BLaER1 (cell line): ENCODE measurements around the gene SPSB4.
"Not testable (repeated sequence)": the region's sequence is repeated elsewhere in the genome, so short reads cannot be mapped to it uniquely, and the experiment has no call there.

Source experiments
- H3K27ac ChIP-seq: shearing (Covaris generic); formaldehyde crosslinking; 2 replicates; pipeline ENCODE4 v1.8.1; 2022
- H3K27me3 ChIP-seq: shearing (Covaris generic); formaldehyde crosslinking; 2 replicates; pipeline ENCODE4 v1.8.1; 2022
- H3K36me3 ChIP-seq: shearing (Covaris generic); formaldehyde crosslinking; 2 replicates; pipeline ENCODE4 v1.8.1; 2022
- H3K4me1 ChIP-seq: shearing (Covaris generic); formaldehyde crosslinking; 2 replicates; pipeline ENCODE4 v1.8.1; 2022
- H3K4me2 ChIP-seq: shearing (Covaris generic); formaldehyde crosslinking; 2 replicates; pipeline ENCODE4 v1.8.1; 2022
- H3K4me3 ChIP-seq: shearing (Covaris generic); formaldehyde crosslinking; 2 replicates; pipeline ENCODE4 v1.8.1; 2022
- H3K9ac ChIP-seq: shearing (Covaris generic); formaldehyde crosslinking; 2 replicates; pipeline ENCODE4 v1.8.1; 2022
- H3K9me3 ChIP-seq: shearing (Covaris generic); formaldehyde crosslinking; 2 replicates; pipeline ENCODE4 v1.8.1; 2022
- H4K20me1 ChIP-seq: shearing (Covaris generic); formaldehyde crosslinking; 2 replicates; pipeline ENCODE4 v1.8.1; 2022
- Cebpa-rat ChIP-seq: shearing (Covaris generic); IDR thresholded peaks from 2 replicates; pipeline ENCODE4 v1.8.1; 2022

The SPSB4 gene

DNA sequence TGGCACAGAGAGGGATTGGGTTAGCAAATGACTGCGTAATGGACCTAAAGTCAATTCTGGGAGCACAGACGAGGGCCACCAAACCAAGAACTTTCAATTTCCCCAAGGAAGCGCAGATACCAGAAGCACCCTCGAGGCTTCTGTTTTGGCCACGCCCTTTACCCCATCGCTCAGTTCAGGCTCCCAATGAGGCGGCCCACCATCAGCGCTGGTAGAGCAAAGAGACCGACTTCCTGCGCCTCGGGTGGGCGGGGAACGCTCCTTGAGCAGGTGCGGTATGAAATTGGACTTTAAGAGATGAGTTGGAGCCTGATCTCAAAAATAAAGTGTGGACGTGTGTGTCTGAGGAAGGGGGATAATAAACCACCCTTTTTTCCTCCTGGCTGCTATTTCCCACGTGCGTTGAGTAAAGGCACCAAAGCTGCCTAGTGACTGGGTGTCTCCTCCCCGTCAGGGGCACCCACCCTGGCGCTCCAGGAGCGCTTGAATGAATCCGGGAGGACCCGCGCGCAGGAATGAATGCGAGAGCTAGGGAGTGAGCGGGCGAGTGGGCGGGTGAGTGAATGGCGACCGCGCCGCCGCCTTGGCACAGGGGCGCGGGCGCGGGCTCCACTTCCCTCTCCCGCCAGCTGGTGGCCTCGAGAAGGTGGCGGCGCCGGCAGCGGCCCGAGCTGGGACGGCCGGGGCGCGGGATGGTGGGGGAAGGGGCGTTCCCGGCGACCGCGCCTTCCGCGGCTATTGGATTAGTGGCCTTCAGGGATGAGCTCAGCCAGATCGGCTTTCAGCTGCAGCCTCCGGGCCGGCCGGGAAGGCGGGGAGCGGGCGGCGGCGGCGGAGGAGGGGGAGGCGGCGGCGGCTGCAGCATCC lies at the start of gene SPSB4:
SPSB4 (plus strand) TSS at position 772 of the 867 bp plus-strand sequence. CDS start 14,758 bp downstream, outside the sequence.
- Histone ChIP-seq H3K4me3 (peak within 1 kb of the TSS; percentile 76), H3K4me2 (peak within 1 kb of the TSS; percentile 95), H3K27ac (no peak within 1 kb of the TSS), H3K27me3 (peaks cover 36% of the 10 kb centered on the region), H3K9me3 (no peaks in the 10 kb centered on the region), H3K36me3 (no peaks in the 10 kb centered on the region), H4K20me1 (no peaks in the 10 kb centered on the region), H3K9ac (peak within 1 kb of the TSS; percentile 65; the same call in 1 of the 2 replicates), H3K4me1 (peaks cover 20% of the 10 kb centered on the region)
- TF ChIP-seq Cebpa-rat = no peak

DNA sequence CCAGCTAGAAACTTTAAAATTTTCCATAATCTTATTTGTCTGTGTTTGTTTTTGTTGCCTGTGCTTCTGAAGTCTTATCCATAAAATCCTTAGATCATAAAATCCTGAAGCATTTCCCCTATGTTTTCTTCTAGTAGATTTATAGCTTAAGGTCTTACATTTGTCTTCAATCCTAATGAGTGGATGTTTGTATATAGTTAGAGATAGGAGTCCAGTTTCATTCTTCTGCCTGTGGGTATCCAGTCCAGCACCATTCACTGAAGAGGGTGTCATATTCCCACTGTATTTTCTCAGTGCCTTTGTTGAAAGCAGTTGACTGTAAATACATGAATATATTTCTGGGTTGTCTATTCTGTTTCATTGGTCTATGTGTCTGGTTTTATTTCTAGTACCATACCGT lies 44.8 kb upstream of the SPSB4 start:
- Histone ChIP-seq H3K36me3 (no peaks in the 10 kb centered on the region), H3K9ac (no peak overlapping the region), H3K27ac (no peak overlapping the region), H3K27me3 (no peaks in the 10 kb centered on the region), H3K9me3 (no peaks in the 10 kb centered on the region), H3K4me1 (no peaks in the 10 kb centered on the region), H3K4me3 (no peak overlapping the region), H3K4me2 (no peak overlapping the region), H4K20me1 (no peaks in the 10 kb centered on the region)
- no peak for TF ChIP-seq Cebpa-rat

DNA sequence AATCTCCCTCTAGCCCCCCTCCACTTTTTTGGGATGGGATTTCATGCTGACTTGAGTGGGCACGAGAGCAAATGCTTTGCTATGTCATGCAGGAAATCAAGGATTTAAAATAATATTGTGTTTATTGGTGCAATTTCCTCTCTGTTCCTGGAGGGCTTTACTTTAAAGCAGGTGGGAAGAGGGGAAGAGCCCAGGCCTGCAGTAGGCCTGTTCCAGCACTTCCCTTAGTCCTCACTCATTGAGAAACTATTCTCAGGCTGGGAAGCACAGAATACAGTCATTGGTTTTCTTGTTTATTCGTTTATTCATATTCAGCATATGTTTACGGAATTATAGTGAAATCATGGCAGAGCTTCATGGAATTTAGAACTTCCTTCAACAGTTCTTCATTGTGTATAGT lies 41.7 kb upstream of the SPSB4 start:
- no peaks in the 10 kb centered on the region for H4K20me1 ChIP-seq
- H3K9me3 ChIP-seq = no peaks in the 10 kb centered on the region
- no peak overlapping the region for H3K4me2 ChIP-seq
- H3K4me3 ChIP-seq = no peak overlapping the region
- no peak overlapping the region for H3K27ac ChIP-seq
- no peaks in the 10 kb centered on the region for H3K36me3 ChIP-seq
- H3K27me3 ChIP-seq = no peaks in the 10 kb centered on the region
- TF ChIP-seq Cebpa-rat = no peak
- no peaks in the 10 kb centered on the region for H3K4me1 ChIP-seq
- no peak overlapping the region for H3K9ac ChIP-seq

DNA sequence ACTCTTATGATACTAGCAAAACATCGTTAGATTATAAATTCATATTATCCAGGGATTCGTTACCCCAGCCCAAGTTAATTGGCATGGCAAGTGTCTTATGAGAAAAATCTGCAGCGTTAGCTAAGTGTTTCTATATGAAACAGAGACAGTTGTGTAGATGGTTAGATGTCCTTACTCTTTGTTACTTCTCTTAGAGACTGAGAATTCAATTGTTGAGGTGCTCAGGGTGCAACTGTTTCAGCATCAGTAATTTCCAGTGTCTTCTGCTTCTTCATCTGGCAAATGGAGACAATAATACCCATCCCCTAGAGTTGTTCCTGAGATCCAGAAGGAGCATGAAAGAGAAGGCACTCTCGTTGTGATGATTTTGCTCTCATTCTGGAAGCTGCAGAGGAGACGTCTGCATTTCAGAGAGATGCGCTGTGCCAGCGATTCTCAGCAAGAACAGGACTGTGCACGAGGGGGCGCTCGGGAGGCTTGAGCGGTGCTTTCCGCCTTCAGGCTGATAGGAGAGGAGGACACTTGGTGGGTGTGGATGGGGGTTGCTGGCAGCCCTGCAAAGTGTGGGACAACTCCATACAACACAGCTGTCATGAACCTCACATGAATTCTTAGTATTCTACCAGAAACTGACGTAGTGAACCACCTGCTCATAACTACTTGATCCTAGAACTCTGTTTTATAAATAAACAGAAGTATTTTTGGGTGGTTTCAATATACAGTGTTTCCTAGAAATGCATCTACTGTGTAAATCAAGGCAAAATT lies 39.7 kb upstream of the SPSB4 start:
- Histone ChIP-seq H3K36me3 (no peaks in the 10 kb centered on the region), H3K9ac (no peak overlapping the region), H4K20me1 (no peaks in the 10 kb centered on the region), H3K4me1 (no peaks in the 10 kb centered on the region), H3K4me2 (no peak overlapping the region), H3K27me3 (no peaks in the 10 kb centered on the region), H3K4me3 (no peak overlapping the region), H3K9me3 (no peaks in the 10 kb centered on the region), H3K27ac (no peak overlapping the region)
- TF ChIP-seq Cebpa-rat = no peak

DNA sequence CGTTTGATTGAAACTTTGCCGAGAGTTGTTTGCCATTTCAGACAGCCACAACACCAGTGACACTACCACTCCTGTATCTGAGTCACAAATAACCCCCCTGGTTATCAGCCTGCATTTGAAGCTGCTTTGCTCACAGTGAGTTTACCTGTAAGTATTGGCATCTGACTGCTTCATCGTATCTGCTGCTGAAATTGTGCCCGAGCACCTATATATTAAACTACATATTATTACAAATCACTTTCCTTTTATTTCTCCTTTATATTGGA lies 39.2 kb upstream of the SPSB4 start:
- Histone ChIP-seq H3K36me3 (no peaks in the 10 kb centered on the region), H3K4me3 (no peak overlapping the region), H3K9ac (no peak overlapping the region), H3K4me1 (no peaks in the 10 kb centered on the region), H3K9me3 (0 out of 2 replicates have a peak, but pooled peaks cover under 1% of the 10 kb centered on the region), H4K20me1 (no peaks in the 10 kb centered on the region), H3K4me2 (no peak overlapping the region), H3K27ac (no peak overlapping the region), H3K27me3 (no peaks in the 10 kb centered on the region)
- TF ChIP-seq Cebpa-rat = no peak

- Histone ChIP-seq H3K4me3 (no peak overlapping the region), H3K4me2 (no peak overlapping the region), H3K4me1 (no peaks in the 10 kb centered on the region), H3K27ac (no peak overlapping the region), H3K9ac (no peak overlapping the region), H3K36me3 (no peaks in the 10 kb centered on the region), H4K20me1 (no peaks in the 10 kb centered on the region), H3K9me3 (0 out of 2 replicates have a peak, but pooled peaks cover 5% of the 10 kb centered on the region), H3K27me3 (no peaks in the 10 kb centered on the region)
- no peak for TF ChIP-seq Cebpa-rat
Observed at GRCh38 chr3:141012571-141012970, 38.6 kb upstream of the SPSB4 start.

- H3K27me3 ChIP-seq = no peaks in the 10 kb centered on the region
- TF ChIP-seq Cebpa-rat = no peak
- H3K27ac ChIP-seq = no peak overlapping the region
- no peak overlapping the region for H3K4me2 ChIP-seq
- no peak overlapping the region for H3K4me3 ChIP-seq
- no peaks in the 10 kb centered on the region for H3K36me3 ChIP-seq
- H3K9me3 ChIP-seq = 0 out of 2 replicates have a peak, but pooled peaks cover 5% of the 10 kb centered on the region
- H3K4me1 ChIP-seq = peaks cover 5% of the 10 kb centered on the region; the same call in 1 of the 2 replicates
- H3K9ac ChIP-seq = no peak overlapping the region
- no peaks in the 10 kb centered on the region for H4K20me1 ChIP-seq
Observed at GRCh38 chr3:141015481-141015880, 35.7 kb upstream of the SPSB4 start.

- not testable (repeated sequence) for H3K4me1 ChIP-seq, H3K4me2 ChIP-seq, H3K9ac ChIP-seq
Observed at GRCh38 chr3:141017366-141018322, 33.5 kb upstream of the SPSB4 start.

GRCh38 chr3:141019244-141019643 lies 31.9 kb upstream of the SPSB4 start:
- Histone ChIP-seq H3K4me1 (peaks cover 8% of the 10 kb centered on the region; the same call in 1 of the 2 replicates), H4K20me1 (no peaks in the 10 kb centered on the region), H3K36me3 (no peaks in the 10 kb centered on the region), H3K4me3 (no peak overlapping the region), H3K9me3 (0 out of 2 replicates have a peak, but pooled peaks cover 5% of the 10 kb centered on the region), H3K27ac (no peak overlapping the region), H3K4me2 (no peak overlapping the region), H3K9ac (no peak overlapping the region), H3K27me3 (no peaks in the 10 kb centered on the region)
- TF ChIP-seq Cebpa-rat = no peak

More at GRCh38 chr3:141017366-141018322, 33.5 kb upstream of the SPSB4 start:
- H3K36me3 ChIP-seq, H3K4me3 ChIP-seq, H3K9me3 ChIP-seq, H4K20me1 ChIP-seq, H3K27ac ChIP-seq, H3K27me3 ChIP-seq: not testable (repeated sequence)
